IPS-18a (cell line): ENCODE measurements around the gene DUOX1.

Source experiments
- H3K27ac ChIP-seq: one replicate; pipeline ENCODE4 v1.5.1; 2013; ENCODE audit warnings: low read length
- H3K27me3 ChIP-seq: one replicate; pipeline ENCODE4 v1.6.1; 2013; ENCODE audit warnings: mild to moderate bottlenecking, low read length; ENCODE audit not compliant: control insufficient read depth, insufficient read depth
- H3K36me3 ChIP-seq: one replicate; pipeline ENCODE4 v1.6.1; 2013; ENCODE audit warnings: low read depth, low read length; ENCODE audit not compliant: control insufficient read depth
- H3K4me1 ChIP-seq: one replicate; pipeline ENCODE4 v1.6.1; 2013; ENCODE audit warnings: low read depth, low read length; ENCODE audit not compliant: control insufficient read depth
- H3K4me3 ChIP-seq: one replicate; pipeline ENCODE4 v1.5.1; 2013; ENCODE audit warnings: low read length
- H3K9ac ChIP-seq: one replicate; pipeline ENCODE4 v1.6.1; 2013; ENCODE audit warnings: mild to moderate bottlenecking, low read length, moderate library complexity
- H3K9me3 ChIP-seq: one replicate; pipeline ENCODE4 v1.6.1; 2013; ENCODE audit warnings: low read depth, low read length; ENCODE audit not compliant: control insufficient read depth

Gene DUOX1

DNA sequence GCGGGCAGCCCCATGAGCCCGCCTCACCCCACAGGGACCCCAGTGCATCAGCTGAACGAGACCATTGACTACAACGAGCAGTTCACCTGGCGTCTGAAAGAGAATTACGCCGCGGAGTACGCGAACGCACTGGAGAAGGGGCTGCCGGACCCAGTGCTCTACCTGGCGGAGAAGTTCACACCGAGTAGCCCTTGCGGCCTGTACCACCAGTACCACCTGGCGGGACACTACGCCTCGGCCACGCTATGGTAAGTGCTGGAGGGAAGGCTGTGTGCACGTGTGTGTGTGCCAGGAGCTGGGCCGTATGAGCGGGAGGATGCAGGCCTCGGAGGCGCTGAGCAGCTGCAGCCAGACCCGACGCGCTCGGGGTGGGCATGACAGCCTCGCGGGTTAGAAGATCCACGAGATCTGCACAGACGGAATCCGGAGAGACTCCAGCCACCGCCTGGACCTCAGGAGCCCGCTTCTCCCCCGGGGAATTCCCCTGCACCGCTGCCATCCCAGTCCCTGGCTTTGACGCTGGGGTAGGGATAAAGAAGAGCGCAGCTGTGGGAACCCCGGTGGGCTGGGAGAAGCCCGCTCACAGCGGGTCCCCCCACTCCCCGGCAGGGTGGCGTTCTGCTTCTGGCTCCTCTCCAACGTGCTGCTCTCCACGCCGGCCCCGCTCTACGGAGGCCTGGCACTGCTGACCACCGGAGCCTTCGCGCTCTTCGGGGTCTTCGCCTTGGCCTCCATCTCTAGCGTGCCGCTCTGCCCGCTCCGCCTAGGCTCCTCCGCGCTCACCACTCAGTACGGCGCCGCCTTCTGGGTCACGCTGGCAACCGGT, 13.1 kb upstream of the DUOX1 start:
- Histone ChIP-seq H3K9me3 (no peaks in the 10 kb centered on the region), H3K4me1 (peaks cover 11% of the 10 kb centered on the region), H3K9ac (no peak overlapping the region), H3K36me3 (no peaks in the 10 kb centered on the region), H3K4me3 (no peak overlapping the region), H3K27ac (no peak overlapping the region), H3K27me3 (peaks cover 90% of the 10 kb centered on the region)

DNA sequence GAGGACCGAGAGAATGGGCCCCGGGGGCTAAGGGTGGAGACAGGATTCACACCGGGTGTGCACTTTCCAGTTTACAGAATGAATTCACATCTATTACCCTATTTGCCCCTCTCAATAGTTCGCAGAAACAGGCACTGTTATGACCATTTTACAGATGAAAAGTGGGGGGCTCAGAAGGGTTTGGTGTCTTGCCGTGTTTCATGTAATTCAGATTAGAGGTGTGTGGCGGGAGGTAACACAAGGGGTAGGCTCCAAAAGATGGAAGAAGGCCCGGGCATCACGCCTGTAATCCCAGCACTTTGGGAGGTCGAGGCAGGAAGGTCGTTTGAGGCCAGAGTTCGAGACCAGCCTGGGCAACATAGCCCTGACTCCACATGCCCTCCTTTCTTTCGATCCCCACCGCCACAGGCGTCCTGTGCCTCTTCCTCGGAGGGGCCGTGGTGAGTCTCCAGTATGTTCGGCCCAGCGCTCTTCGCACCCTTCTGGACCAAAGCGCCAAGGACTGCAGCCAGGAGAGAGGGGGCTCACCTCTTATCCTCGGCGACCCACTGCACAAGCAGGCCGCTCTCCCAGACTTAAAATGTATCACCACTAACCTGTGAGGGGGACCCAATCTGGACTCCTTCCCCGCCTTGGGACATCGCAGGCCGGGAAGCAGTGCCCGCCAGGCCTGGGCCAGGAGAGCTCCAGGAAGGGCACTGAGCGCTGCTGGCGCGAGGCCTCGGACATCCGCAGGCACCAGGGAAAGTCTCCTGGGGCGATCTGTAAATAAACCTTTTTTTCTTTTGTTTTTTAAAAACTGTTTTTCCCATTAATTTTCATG, 12.3 kb upstream of the DUOX1 start:
- Histone ChIP-seq H3K36me3 (no peaks in the 10 kb centered on the region), H3K9me3 (no peaks in the 10 kb centered on the region), H3K27me3 (peaks cover 82% of the 10 kb centered on the region), H3K4me1 (peaks cover 11% of the 10 kb centered on the region), H3K9ac (no peak overlapping the region), H3K4me3 (peak overlapping the region; percentile 31), H3K27ac (no peak overlapping the region)

DNA sequence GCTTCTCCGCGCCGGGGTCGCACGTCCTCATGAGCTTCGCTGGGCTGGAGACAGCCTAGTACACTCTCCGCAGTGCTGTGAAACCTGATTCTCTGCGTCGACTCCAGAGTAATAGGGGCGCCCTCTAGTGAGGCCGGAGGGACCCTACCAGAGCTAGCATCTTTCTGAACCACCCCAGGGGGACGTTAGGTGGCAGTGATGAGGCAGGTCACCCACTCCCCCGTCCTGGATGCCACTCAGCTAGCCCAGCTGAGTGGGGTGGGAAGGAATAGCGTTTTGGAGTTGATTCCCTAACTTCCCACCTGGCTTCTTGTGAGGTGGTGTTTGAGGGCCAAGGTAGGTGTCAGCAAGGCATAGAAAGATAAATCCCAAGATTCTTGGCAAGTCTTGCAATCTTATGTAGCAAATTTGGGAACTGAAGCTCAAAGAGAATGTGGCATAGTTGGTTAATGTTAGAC, 11.6 kb upstream of the DUOX1 start:
- no peak overlapping the region for H3K27ac ChIP-seq
- no peaks in the 10 kb centered on the region for H3K36me3 ChIP-seq
- no peaks in the 10 kb centered on the region for H3K9me3 ChIP-seq
- peaks cover 82% of the 10 kb centered on the region for H3K27me3 ChIP-seq
- H3K4me1 ChIP-seq, result peaks cover 11% of the 10 kb centered on the region
- H3K9ac ChIP-seq, result no peak overlapping the region
- H3K4me3 ChIP-seq, result peak overlapping the region; percentile 31

DNA sequence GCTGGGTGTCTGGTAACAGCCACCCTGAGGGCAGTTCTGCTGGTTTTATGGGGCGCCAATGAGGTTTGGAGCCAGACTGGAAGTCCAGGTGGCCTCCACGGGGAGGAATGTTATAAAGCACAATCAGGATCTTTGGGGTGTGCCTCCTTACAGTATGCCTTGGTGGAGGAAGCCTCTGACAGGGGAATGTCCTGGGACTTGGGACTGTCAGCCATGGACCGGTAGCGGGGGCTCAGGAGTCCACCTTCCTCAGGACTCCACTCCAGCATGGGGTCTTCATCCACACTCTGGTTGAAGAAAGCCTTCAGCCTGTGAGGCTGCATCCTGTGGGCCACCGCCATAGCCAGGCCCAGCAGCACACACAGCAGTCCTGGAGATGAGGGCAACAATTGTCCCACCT, 10.8 kb upstream of the DUOX1 start:
- Histone ChIP-seq H3K4me3 (no peak overlapping the region), H3K4me1 (peaks cover 4% of the 10 kb centered on the region), H3K9me3 (no peaks in the 10 kb centered on the region), H3K9ac (no peak overlapping the region), H3K36me3 (no peaks in the 10 kb centered on the region), H3K27ac (no peak overlapping the region), H3K27me3 (peaks cover 82% of the 10 kb centered on the region)

DNA sequence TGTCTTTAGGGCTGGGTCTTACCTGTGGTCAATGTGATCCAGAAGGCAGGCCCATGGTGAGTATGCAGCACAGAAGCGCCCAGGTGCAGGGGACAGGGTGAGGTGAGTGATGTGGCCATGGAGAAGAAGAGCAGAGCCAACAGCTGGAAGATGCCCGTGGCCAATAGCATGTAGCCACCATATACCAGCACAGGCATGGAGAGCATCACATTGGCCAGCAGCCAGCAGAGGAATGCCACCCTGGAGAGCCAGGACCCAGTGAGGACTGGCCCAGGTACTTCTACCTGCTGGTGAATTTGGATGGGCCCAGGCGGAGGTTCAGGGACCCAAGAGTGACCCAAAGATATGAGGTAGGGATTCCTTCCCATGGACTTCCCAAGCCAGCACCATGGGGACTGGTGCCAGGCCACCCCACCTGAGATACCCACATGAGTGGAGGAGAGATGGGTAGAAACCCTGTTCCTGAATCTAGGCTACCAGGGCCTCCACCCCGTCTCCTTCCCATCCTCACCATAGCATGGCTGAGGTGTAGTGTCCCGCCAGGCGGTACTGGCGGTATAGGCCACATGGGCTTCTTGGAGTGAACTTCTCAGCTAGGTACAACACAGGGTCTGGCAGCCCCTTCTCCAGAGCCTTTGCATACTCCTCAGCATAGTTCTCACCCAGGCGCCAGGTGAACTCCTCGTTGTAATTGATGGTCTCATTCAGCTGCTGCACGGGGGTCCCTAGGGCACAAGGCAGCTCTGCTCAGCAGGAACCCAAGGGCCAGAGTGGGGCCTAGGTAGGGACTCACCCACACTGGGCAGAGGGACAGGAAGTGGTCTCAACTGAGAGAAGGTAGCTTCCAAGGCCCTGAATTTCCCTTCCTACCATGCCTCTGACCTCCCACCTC, 9.5 kb upstream of the DUOX1 start:
- peaks cover 82% of the 10 kb centered on the region for H3K27me3 ChIP-seq
- no peak overlapping the region for H3K9ac ChIP-seq
- H3K9me3 ChIP-seq, result no peaks in the 10 kb centered on the region

DNA sequence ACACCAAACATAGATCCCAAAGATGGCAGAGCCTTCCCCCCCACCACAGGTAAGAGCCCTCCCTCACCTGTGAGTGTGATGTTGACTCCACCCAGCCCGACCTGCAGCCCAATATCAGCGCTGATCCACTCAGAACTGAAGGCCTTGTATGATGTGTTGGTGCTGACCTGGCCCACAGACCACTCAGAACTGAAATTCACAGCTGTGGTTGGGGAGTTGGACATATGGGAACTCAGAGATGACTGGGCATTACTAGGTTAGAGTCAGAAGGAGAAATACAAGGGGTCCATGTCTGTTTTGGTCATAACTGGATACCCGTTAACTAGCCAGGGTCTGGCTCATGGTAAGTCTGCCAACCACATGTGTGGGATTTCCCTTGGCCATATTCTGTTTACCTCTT, 8.8 kb upstream of the DUOX1 start:
- Histone ChIP-seq H3K27me3 (peaks cover 82% of the 10 kb centered on the region), H3K27ac (no peak overlapping the region), H3K9me3 (no peaks in the 10 kb centered on the region), H3K9ac (no peak overlapping the region), H3K4me1 (peaks cover 4% of the 10 kb centered on the region), H3K36me3 (no peaks in the 10 kb centered on the region), H3K4me3 (no peak overlapping the region)

More for the DNA sequence above, 9.5 kb upstream of the DUOX1 start:
- Histone ChIP-seq H3K4me3 (no peak overlapping the region), H3K36me3 (no peaks in the 10 kb centered on the region), H3K27ac (no peak overlapping the region), H3K4me1 (peaks cover 4% of the 10 kb centered on the region)

DNA sequence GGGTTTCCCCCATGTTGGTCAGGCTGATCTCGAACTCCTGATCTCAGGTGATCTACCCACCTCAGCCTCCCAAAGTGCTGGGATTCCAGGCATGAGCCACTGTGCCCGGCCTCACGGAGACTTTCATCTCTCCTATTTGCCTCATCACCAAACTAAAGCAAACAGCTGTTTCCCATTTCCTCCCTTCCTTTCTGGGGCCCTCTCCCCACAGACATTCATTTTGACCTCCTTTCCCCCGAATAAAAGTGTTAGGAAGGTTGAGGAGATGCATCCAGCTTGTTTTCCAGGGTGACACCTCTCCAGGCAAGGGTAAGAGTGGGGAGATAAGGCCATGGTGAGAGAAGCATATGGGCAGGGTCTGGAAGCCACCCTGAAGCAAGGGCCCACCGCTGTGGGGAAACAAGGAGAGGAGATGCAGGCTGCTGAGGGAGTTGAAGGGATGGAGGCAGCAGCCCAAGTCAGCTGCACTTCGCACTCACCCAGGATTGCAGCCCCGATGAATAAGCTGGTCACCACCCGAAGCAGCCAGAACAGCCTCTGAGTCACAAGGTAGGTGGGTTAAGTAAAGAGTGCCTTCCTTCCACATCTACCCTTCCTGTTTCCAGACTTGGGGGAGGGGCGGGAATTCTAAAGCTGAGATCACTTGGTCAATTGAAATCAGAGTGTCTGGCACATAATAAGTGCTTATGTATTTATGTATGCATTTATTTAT, 7.9 kb upstream of the DUOX1 start:
- Histone ChIP-seq H3K27me3 (peaks cover 82% of the 10 kb centered on the region), H3K9me3 (no peaks in the 10 kb centered on the region), H3K36me3 (no peaks in the 10 kb centered on the region), H3K27ac (no peak overlapping the region), H3K4me1 (no peaks in the 10 kb centered on the region), H3K4me3 (no peak overlapping the region), H3K9ac (no peak overlapping the region)

DNA sequence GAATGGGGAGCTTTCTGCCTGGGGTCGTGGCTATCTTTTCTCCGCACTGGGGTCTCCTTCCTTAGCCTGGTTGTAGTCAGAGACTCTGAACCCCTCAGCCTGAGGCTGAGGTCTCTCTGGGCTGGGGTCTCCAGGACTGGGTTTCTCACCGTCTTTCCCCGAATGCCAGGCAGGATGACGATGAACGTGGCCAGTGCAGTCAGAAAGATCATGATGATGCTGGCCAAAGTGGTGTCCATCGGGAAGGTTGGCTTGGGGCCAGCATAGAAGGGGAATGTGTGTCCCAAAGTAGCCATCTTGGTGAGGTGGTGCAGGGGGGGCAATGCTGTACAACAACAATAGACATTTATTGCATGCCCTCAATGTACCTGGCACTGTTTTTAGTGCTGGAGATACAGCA, 7.1 kb upstream of the DUOX1 start:
- no peak overlapping the region for H3K9ac ChIP-seq
- no peak overlapping the region for H3K4me3 ChIP-seq
- no peak overlapping the region for H3K27ac ChIP-seq
- H3K27me3 ChIP-seq, result peaks cover 82% of the 10 kb centered on the region
- no peaks in the 10 kb centered on the region for H3K4me1 ChIP-seq
- no peaks in the 10 kb centered on the region for H3K9me3 ChIP-seq
- H3K36me3 ChIP-seq, result no peaks in the 10 kb centered on the region

DNA sequence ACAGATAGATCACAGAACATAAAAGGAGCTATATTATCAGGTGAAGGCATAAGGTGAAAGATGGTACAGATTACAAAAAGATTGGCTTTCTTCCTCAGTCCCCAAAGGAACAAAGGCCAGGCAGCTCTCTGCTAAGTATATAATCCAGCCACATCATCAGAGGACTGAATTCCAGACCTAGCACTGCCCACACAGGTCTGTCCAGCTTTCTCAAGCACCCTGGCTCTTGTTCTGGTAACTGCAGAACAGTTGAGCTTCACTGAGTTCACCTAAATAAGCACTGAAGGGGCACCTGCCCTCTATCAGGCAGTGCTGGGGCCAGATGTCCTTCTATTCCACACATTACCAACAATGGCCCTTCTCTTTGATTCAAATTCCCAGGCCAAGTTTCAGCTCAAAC, 6.4 kb upstream of the DUOX1 start:
- no peak overlapping the region for H3K27ac ChIP-seq
- H3K4me1 ChIP-seq, result no peaks in the 10 kb centered on the region
- H3K4me3 ChIP-seq, result no peak overlapping the region
- H3K9ac ChIP-seq, result no peak overlapping the region
- peaks cover 82% of the 10 kb centered on the region for H3K27me3 ChIP-seq
- no peaks in the 10 kb centered on the region for H3K36me3 ChIP-seq
- no peaks in the 10 kb centered on the region for H3K9me3 ChIP-seq

DNA sequence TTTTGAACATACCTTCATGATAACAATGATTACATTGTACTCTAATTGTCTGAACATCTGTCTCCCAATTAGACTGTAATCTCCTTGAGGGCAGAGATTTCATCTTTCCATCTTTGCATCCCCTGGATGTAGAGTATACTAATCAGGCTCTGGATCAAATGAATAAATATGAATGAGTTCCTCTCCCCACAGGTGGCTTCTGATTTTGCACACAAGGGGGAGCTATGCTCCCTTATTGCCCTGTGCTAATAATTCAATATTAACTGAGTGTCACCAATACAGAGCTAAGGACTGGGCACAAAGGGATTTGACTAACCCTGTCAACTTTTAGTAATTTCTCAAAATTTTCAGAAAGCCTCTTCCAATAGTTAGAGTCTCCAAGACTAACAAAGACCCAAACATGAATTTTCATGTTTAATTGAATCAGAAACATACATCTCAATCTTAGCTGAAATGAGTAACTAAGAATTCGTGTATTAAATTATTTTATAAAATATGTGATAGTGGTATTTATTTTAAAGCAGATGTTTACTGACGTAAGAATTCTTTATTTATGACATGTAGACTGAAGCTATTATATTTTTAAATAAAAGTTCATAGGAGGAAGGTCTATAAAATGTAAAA, 3.1 kb upstream of the DUOX1 start:
- Histone ChIP-seq H3K9me3 (no peaks in the 10 kb centered on the region), H3K27me3 (peaks cover 91% of the 10 kb centered on the region), H3K36me3 (no peaks in the 10 kb centered on the region), H3K4me3 (no peak overlapping the region), H3K9ac (no peak overlapping the region), H3K4me1 (no peaks in the 10 kb centered on the region), H3K27ac (no peak overlapping the region)
